IMR-90 (cell line): ENCODE data around the gene AVPI1. TPM values are rescaled to one million over a fixed set of nuclear protein-coding genes. Genes with fewer than 3 reads are reported as not detected.

Source experiments
- polyA plus RNA-seq, 3 experiments: library from polyadenylated mRNA; depleted of rRNA; stranded (reverse); fragments of >200 nt; gene quantifications; 2 replicates each; pipeline ENCODE4 v1.2.3, GENCODE V29; 2012; ENCODE audit warnings: low replicate concordance in 1 of 3
- total RNA-seq: library from RNA; depleted of rRNA; stranded (reverse); fragments of >200 nt; gene quantifications from 2 replicates; pipeline ENCODE4 v1.2.3, GENCODE V29; 2012; rRNA removed

The AVPI1 gene
- total and polyA plus RNA-seq, 2 of the 4 experiments (the other 2 are of a cell fraction): 26.7 to 29.8 TPM

Other genes starting within 250 kb of the AVPI1 start
- gene EXOSC1, start 241.2 kb downstream of the AVPI1 start, total RNA-seq: 47.2 and 51.6 TPM in 2 replicates
- 48.8 and 49.7 TPM in 2 replicates for gene EXOSC1, start 241.2 kb downstream of the AVPI1 start, polyA plus RNA-seq (2012; rRNA removed)
- 51.7 and 64.0 TPM in 2 replicates for gene ZDHHC16, start 241.1 kb downstream of the AVPI1 start, total RNA-seq
- gene ZDHHC16, start 241.1 kb downstream of the AVPI1 start, polyA plus RNA-seq (2012; rRNA removed): 54.7 and 57.9 TPM in 2 replicates
- 55.3 and 70.1 TPM in 2 replicates for gene MMS19, start 188.8 kb downstream of the AVPI1 start, total RNA-seq
- gene MMS19, start 188.8 kb downstream of the AVPI1 start, polyA plus RNA-seq (2012; rRNA removed): 72.7 TPM in 2 replicates
- gene UBTD1, start 188.3 kb downstream of the AVPI1 start, total RNA-seq: 21.9 TPM in 2 replicates
- 44.9 and 57.5 TPM in 2 replicates for gene UBTD1, start 188.3 kb downstream of the AVPI1 start, polyA plus RNA-seq (2012; rRNA removed)
- 0.28 and 0.36 TPM in 2 replicates for gene ANKRD2, start 114.5 kb downstream of the AVPI1 start, total RNA-seq
- 0.40 and 0.65 TPM in 2 replicates for gene ANKRD2, start 114.5 kb downstream of the AVPI1 start, polyA plus RNA-seq (2012; rRNA removed)
- 0.36 and 0.56 TPM in 2 replicates for gene HOGA1, start 102.9 kb downstream of the AVPI1 start, total RNA-seq
- gene HOGA1, start 102.9 kb downstream of the AVPI1 start, polyA plus RNA-seq (2012; rRNA removed): 0.41 and 0.42 TPM in 2 replicates
- gene C10orf62, start 97.5 kb downstream of the AVPI1 start, total RNA-seq: not detected in 2 replicates
- gene C10orf62, start 97.5 kb downstream of the AVPI1 start, polyA plus RNA-seq (2012; rRNA removed): not detected in 2 replicates
- gene MORN4, start 53.7 kb downstream of the AVPI1 start, total RNA-seq: 3.2 and 3.3 TPM in 2 replicates
- gene MORN4, start 53.7 kb downstream of the AVPI1 start, polyA plus RNA-seq (2012; rRNA removed): 8.4 and 10.1 TPM in 2 replicates
- 15.6 and 15.8 TPM in 2 replicates for gene PI4K2A, start 46.6 kb downstream of the AVPI1 start, total RNA-seq
- gene PI4K2A, start 46.6 kb downstream of the AVPI1 start, polyA plus RNA-seq (2012; rRNA removed): 25.3 and 27.3 TPM in 2 replicates
- 12.0 and 15.6 TPM in 2 replicates for gene MARVELD1, start 26.5 kb upstream of the AVPI1 start, total RNA-seq
- 61.1 and 68.1 TPM in 2 replicates for gene MARVELD1, start 26.5 kb upstream of the AVPI1 start, polyA plus RNA-seq (2012; rRNA removed)
- gene ZFYVE27, start 49.9 kb upstream of the AVPI1 start, total RNA-seq: 12.8 and 13.1 TPM in 2 replicates
- 18.7 and 22.2 TPM in 2 replicates for gene ZFYVE27, start 49.9 kb upstream of the AVPI1 start, polyA plus RNA-seq (2012; rRNA removed)
- not detected in 2 replicates for gene SFRP5, start 84.8 kb upstream of the AVPI1 start, total RNA-seq
- gene SFRP5, start 84.8 kb upstream of the AVPI1 start, polyA plus RNA-seq (2012; rRNA removed): not detected in 2 replicates
- gene GOLGA7B, start 162.6 kb upstream of the AVPI1 start, total RNA-seq: not detected in 2 replicates
- gene GOLGA7B, start 162.6 kb upstream of the AVPI1 start, polyA plus RNA-seq (2012; rRNA removed): not detected in 2 replicates